GM18867 (cell line): ENCODE measurements around the gene GPR61.
A peak's percentile ranks its signal among the peaks of the same experiment; 100 is the strongest.

Experiments
- ATAC-seq: cut with Tn5 transposase; IDR thresholded peaks from one replicate; pipeline ENCODE4 v1.9.1; 2021; ENCODE audit warnings: mild to moderate bottlenecking, moderate library complexity; ENCODE audit not compliant: unreplicated experiment

GPR61 gene

GRCh38 chr1:109539676-109540075 lies at the start of gene GPR61:
GPR61 (plus strand) TSS chr1:109539872; CDS start chr1:109543023, 3,151 bp downstream.
- no peak for ATAC-seq

GRCh38 chr1:109490029-109490933 lies 49.4 kb upstream of the GPR61 start:
- ATAC-seq = peak; percentile 32

- ATAC-seq = no peak
These were observed 48.8 kb upstream of the GPR61 start for GRCh38 chr1:109490934-109491302.

- ATAC-seq = no peak
These were observed 48.3 kb upstream of the GPR61 start for GRCh38 chr1:109491372-109491771.

- ATAC-seq = no peak
These were observed 46.9 kb upstream of the GPR61 start for GRCh38 chr1:109492779-109493178.

GRCh38 chr1:109493227-109493626 lies 46.4 kb upstream of the GPR61 start:
- no peak for ATAC-seq

GRCh38 chr1:109493805-109494539 lies 45.7 kb upstream of the GPR61 start, which contains the start of gene CYB561D1:
CYB561D1 (plus strand) TSS chr1:109494094; CDS start chr1:109494140, 46 bp downstream.
- peak; percentile 84 for ATAC-seq

- ATAC-seq = no peak
These were observed 43.9 kb upstream of the GPR61 start for GRCh38 chr1:109495738-109496137.

- ATAC-seq = no peak
These were observed 42.1 kb upstream of the GPR61 start for GRCh38 chr1:109497449-109498160.

- no peak for ATAC-seq
These were observed 41.4 kb upstream of the GPR61 start for GRCh38 chr1:109498161-109498801.

GRCh38 chr1:109499081-109499480 lies 40.6 kb upstream of the GPR61 start:
- ATAC-seq = no peak

GRCh38 chr1:109499661-109500536 lies 39.8 kb upstream of the GPR61 start:
- ATAC-seq = no peak

GRCh38 chr1:109500941-109501381 lies 38.7 kb upstream of the GPR61 start:
- ATAC-seq = no peak

- ATAC-seq = no peak
These were observed 37.9 kb upstream of the GPR61 start for GRCh38 chr1:109501644-109502363.

- no peak for ATAC-seq
These were observed 37.3 kb upstream of the GPR61 start for GRCh38 chr1:109502364-109502851.

- no peak for ATAC-seq
These were observed 35.7 kb upstream of the GPR61 start for GRCh38 chr1:109503935-109504334.

GRCh38 chr1:109504974-109505373 lies 34.7 kb upstream of the GPR61 start:
- no peak for ATAC-seq

- ATAC-seq = no peak
These were observed 31.4 kb upstream of the GPR61 start for GRCh38 chr1:109508001-109508872.
